ENCODE measurements around the gene GPR137.

The GPR137 gene

GRCh38 chr11:64291262-64291751 is 5.7 kb downstream of the GPR137 start, which contains the start of gene KCNK4:
Gene KCNK4, plus strand, starts transcription at chr11:64291302. Its CDS starts 1,717 bp downstream, at chr11:64293019.
- no peak within 1 kb of the TSS for H3K4me3 ChIP-seq (ENCODE audit: low read depth, low read length)
- no peak for TF ChIP-seq POLR2A (IDR thresholded peaks at IDR 0.05; ENCODE audit: extremely low read depth, insufficient read length)

GRCh38 chr11:64291752-64292459 is 6.3 kb downstream of the GPR137 start:
- TF ChIP-seq, protein P1, sequence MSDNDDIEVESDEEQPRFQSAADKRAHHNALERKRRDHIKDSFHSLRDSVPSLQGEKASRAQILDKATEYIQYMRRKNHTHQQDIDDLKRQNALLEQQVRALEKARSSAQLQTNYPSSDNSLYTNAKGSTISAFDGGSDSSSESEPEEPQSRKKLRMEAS (IDR thresholded peaks at IDR 0.05; ENCODE audit: low read depth, low read length) = no peak
- TF ChIP-seq POLR2A (IDR thresholded peaks at IDR 0.05; ENCODE audit: extremely low read depth, insufficient read length) (no peak), MYC (IDR thresholded peaks at IDR 0.05; ENCODE audit: low read depth, low read length) (no peak)
- TF ChIP-seq, protein P2, sequence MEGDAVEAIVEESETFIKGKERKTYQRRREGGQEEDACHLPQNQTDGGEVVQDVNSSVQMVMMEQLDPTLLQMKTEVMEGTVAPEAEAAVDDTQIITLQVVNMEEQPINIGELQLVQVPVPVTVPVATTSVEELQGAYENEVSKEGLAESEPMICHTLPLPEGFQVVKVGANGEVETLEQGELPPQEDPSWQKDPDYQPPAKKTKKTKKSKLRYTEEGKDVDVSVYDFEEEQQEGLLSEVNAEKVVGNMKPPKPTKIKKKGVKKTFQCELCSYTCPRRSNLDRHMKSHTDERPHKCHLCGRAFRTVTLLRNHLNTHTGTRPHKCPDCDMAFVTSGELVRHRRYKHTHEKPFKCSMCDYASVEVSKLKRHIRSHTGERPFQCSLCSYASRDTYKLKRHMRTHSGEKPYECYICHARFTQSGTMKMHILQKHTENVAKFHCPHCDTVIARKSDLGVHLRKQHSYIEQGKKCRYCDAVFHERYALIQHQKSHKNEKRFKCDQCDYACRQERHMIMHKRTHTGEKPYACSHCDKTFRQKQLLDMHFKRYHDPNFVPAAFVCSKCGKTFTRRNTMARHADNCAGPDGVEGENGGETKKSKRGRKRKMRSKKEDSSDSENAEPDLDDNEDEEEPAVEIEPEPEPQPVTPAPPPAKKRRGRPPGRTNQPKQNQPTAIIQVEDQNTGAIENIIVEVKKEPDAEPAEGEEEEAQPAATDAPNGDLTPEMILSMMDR (IDR thresholded peaks at IDR 0.05; ENCODE audit: low read depth, low read length) = no peak
- DNase-seq (ENCODE audit: low read depth) = no peak
- no peak overlapping the region for H3K4me3 ChIP-seq (ENCODE audit: low read depth, low read length)

More at GRCh38 chr11:64291262-64291751, 5.7 kb downstream of the GPR137 start, which contains the start of gene KCNK4:
- no peak for DNase-seq (ENCODE audit: low read depth)

DNA sequence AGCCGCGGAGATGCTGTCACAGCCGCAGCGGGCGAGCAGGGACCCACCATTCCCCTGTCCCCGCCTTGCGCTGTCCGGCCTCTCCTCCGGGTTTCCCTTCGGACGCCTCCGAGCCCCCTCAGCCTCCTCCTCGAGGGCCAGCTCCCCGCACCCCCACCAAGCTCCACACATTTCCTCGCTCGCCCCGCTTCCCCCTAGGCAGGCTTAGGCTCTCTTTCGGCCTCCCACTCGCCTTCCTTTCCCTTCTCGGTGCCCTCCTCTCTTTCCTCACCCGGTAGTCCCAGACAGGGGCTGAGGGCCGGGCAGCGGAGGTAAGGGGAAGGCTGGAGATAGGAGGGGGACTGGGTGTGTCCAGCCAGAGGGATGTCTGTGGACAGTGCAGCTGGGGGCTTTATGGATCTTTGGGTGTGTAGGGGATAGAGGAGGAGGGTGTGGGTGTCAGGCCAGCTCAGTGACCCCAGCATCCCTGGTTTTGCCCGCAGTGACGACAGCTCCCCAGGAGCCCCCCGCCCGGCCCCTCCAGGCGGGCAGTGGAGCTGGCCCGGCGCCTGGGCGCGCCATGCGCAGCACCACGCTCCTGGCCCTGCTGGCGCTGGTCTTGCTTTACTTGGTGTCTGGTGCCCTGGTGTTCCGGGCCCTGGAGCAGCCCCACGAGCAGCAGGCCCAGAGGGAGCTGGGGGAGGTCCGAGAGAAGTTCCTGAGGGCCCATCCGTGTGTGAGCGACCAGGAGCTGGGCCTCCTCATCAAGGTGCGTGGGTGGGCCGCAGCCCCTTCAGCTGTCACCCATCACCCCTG is 7.0 kb downstream of the GPR137 start:
- DNase-seq (ENCODE audit: low read depth) = no peak
- no peak for TF ChIP-seq MYC (IDR thresholded peaks at IDR 0.05; ENCODE audit: low read depth, low read length)
- TF ChIP-seq, protein P1 (IDR thresholded peaks at IDR 0.05; ENCODE audit: low read depth, low read length) = no peak
- no peak for TF ChIP-seq POLR2A (IDR thresholded peaks at IDR 0.05; ENCODE audit: extremely low read depth, insufficient read length)
- TF ChIP-seq, protein P2 (IDR thresholded peaks at IDR 0.05; ENCODE audit: low read depth, low read length) = no peak
- no peak overlapping the region for H3K4me3 ChIP-seq (ENCODE audit: low read depth, low read length)

- no peak for TF ChIP-seq POLR2A (IDR thresholded peaks at IDR 0.05; ENCODE audit: extremely low read depth, insufficient read length)
- no peak for TF ChIP-seq MYC (IDR thresholded peaks at IDR 0.05; ENCODE audit: low read depth, low read length)
- TF ChIP-seq, protein P2 (IDR thresholded peaks at IDR 0.05; ENCODE audit: low read depth, low read length) = no peak
- TF ChIP-seq, protein P1 (IDR thresholded peaks at IDR 0.05; ENCODE audit: low read depth, low read length) = no peak
- DNase-seq (ENCODE audit: low read depth) = no peak
- H3K4me3 ChIP-seq (ENCODE audit: low read depth, low read length) = no peak overlapping the region
These were observed 9.1 kb downstream of the GPR137 start for GRCh38 chr11:64294774-64295173.

DNA sequence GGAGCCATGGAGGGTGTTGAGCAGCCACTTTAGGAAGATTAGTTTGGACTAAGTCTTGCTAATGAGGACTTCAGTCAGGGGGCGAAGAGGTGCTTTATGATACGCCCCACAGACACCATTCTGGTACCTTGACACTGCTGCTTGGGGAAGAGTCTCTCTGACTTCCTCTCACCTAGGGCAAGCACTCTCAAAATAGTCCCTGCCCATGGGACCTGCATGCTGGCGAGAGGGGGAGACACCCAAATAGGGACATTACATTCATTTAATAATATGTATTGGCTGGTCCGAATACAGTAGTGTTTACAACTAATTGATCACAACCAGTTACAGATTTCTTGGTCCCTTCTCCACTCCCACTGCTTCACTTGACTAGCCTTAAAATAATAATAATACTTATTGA is 10.1 kb downstream of the GPR137 start:
- no peak for DNase-seq (ENCODE audit: low read depth)
- TF ChIP-seq, protein P1 (IDR thresholded peaks at IDR 0.05; ENCODE audit: low read depth, low read length) = no peak
- no peak for TF ChIP-seq POLR2A (IDR thresholded peaks at IDR 0.05; ENCODE audit: extremely low read depth, insufficient read length)

DNA sequence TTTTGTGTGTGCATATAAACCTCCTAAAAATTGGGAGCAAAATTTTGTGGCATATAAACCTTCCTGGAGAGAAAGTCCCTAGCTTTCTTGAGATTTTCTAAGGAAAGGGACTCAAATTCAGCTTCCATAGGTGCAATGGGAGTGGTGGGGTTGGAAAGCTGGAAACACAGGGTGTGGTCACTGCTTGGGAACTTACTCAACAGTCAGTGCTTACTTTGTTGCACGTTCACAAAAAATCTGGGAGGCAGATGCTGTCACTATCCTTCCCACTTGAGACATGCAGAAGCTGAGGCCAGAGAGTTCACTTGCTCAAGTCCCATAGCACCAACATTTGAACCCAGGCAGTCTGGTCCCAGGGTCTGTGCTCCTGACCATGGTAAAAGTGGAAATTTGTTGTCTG is 10.6 kb downstream of the GPR137 start:
- no peak for DNase-seq (ENCODE audit: low read depth)
- no peak overlapping the region for H3K4me3 ChIP-seq (ENCODE audit: low read depth, low read length)

More for the DNA sequence above, 10.1 kb downstream of the GPR137 start:
- no peak overlapping the region for H3K4me3 ChIP-seq (ENCODE audit: low read depth, low read length)

More for the DNA sequence above, 10.6 kb downstream of the GPR137 start:
- TF ChIP-seq POLR2A (IDR thresholded peaks at IDR 0.05; ENCODE audit: extremely low read depth, insufficient read length) (no peak), MYC (IDR thresholded peaks at IDR 0.05; ENCODE audit: low read depth, low read length) (no peak)
- TF ChIP-seq, protein P1 (IDR thresholded peaks at IDR 0.05; ENCODE audit: low read depth, low read length) = no peak

Measured in NB4 (cell line).